Common myeloid progenitor, CD34-positive (primary cell): ENCODE results near the gene CMTM8.

Experiments
- CTCF ChIA-PET: fragments of 350-600 bp; sonication (Branson Sonifier 250); formaldehyde crosslinking; loops from one replicate; lab custom pipeline; 2021; ENCODE audit warnings: antibody characterized with exemption; lab: Charles Lee
- POLR2A ChIA-PET: fragments of 350-600 bp; sonication (Branson Sonifier 250); formaldehyde crosslinking; loops from one replicate; lab custom pipeline; 2021; ENCODE audit warnings: antibody characterized with exemption; lab: Charles Lee
- DNase-seq, 3 donors: peaks; one replicate each; pipeline versions ENCODE4 v3.0.0 to v3.0.0-alpha.2; 2013
- H3K27ac ChIP-seq, 2 experiments: 1 replicate in 1 of 2; 2 replicates in 1 of 2; pipeline ENCODE4 v1.7.0; 2013; ENCODE audit warnings: inconsistent platforms in 2 of 2, low read length in 2 of 2, mild to moderate bottlenecking in 2 of 2, low read depth in 1 of 2, moderate library complexity in 1 of 2; ENCODE audit not compliant: severe bottlenecking in 2 of 2, insufficient read depth in 1 of 2, poor library complexity in 1 of 2
- H3K27me3 ChIP-seq, 5 experiments: replicated peaks in 2 of 5; 1 replicate in 3 of 5; 2 replicates in 2 of 5; pipeline versions ENCODE4 v1.6.1 to v1.7.0; 2013; ENCODE audit warnings: low read length in 4 of 5, mild to moderate bottlenecking in 2 of 5, moderate library complexity in 2 of 5, inconsistent platforms in 1 of 5; ENCODE audit not compliant: insufficient read depth in 5 of 5, control insufficient read depth in 4 of 5
- H3K36me3 ChIP-seq, 4 experiments: 1 replicate in 2 of 4; 2 replicates in 2 of 4; pipeline versions ENCODE4 v1.6.1 to v1.7.0; 2013; ENCODE audit warnings: low read length in 3 of 4, control low read depth in 1 of 4, mild to moderate bottlenecking in 1 of 4; ENCODE audit not compliant: control insufficient read depth in 4 of 4, insufficient read depth in 4 of 4
- H3K4me1 ChIP-seq, 4 experiments: 1 replicate in 3 of 4; 2 replicates in 1 of 4; pipeline versions ENCODE4 v1.6.1 to v1.7.1; 2013; ENCODE audit warnings: low read length in 3 of 4, mild to moderate bottlenecking in 3 of 4, control low read depth in 1 of 4, inconsistent platforms in 1 of 4, moderate library complexity in 1 of 4; ENCODE audit not compliant: control insufficient read depth in 4 of 4, insufficient read depth in 4 of 4; ENCODE audit errors: control extremely low read depth in 1 of 4
- H3K4me3 ChIP-seq, 7 experiments: 1 replicate in 4 of 7; 2 replicates in 3 of 7; pipeline versions ENCODE4 v1.5.1 to v1.7.0; 2013; ENCODE audit warnings: mild to moderate bottlenecking in 7 of 7, low read length in 6 of 7, moderate library complexity in 6 of 7, inconsistent platforms in 2 of 7, low read depth in 2 of 7, control low read depth in 1 of 7; ENCODE audit not compliant: insufficient read depth in 4 of 7, control insufficient read depth in 1 of 7; ENCODE audit errors: extremely low read depth in 1 of 7
- H3K9me3 ChIP-seq, 5 experiments: 1 replicate in 4 of 5; 2 replicates in 1 of 5; pipeline versions ENCODE4 v1.6.1 to v1.7.1; 2013; ENCODE audit warnings: low read length in 4 of 5, mild to moderate bottlenecking in 2 of 5, inconsistent platforms in 1 of 5, low read depth in 1 of 5, moderate library complexity in 1 of 5; ENCODE audit not compliant: control insufficient read depth in 4 of 5, insufficient read depth in 2 of 5; ENCODE audit errors: control extremely low read depth in 1 of 5
- WGBS: methylation state at CpG from one replicate; pipeline ENCODE4 v1.1.5; 2013; ENCODE audit not compliant: insufficient coverage; 5-methylcytosine and 5-hydroxymethylcytosine counted together

Gene CMTM8

DNA sequence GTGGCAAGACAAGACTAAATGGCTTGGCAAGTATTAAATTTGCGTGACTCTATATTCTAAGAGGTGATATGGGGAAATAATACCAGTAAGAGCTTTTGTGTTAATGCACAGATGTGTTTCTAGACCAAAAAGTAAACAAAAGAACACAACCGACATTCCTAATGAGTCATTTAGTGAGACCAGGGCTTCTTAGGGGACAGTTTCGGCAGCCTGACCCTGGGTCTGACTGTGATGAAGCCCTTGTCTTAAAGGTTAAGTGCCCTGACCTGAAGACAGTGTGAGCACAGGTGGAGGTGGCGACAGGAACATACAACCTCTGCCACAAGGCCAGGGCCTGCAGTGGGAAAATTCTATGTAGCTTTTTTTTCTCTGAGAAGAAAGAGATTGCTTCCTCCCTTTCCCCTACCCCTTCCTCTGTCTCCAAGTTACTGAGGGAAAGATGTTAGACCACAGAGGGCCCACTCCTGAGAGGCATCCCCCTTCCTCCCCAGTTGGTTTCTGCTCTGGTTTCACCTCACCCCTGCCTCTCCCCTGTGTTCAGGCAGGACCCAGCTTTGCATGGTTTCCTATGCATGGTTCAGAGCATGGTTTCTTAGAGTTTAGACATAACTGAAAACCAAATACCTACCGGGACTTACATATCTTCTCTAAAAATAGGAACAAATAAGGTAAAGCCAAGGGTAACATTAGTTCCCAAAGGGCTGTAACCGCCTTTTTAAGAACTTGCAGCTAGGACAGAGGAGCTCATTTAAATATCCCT, 128.3 kb downstream of the CMTM8 start:
- no peak overlapping the region for H3K4me3 ChIP-seq
- 61% methylated on average over 3 of the region's 6 CpGs for WGBS
- peaks cover 0 to 4% (median under 1%) of the 10 kb centered on the region in 4 experiments for H3K4me1 ChIP-seq
- peaks cover 0 to 6% (median 2%) of the 10 kb centered on the region in 4 experiments for H3K36me3 ChIP-seq
- H3K9me3 ChIP-seq = no peaks in the 10 kb centered on the region
- POLR2A ChIA-PET = no interaction called here
- DNase-seq = no peak
- CTCF ChIA-PET = interaction anchor here (1.2 to 2.4 kb wide), 3 partner anchors 9 to 101 kb away, joined by 3 to 14 read pairs (median 6); no protein-coding TSS in a partner anchor
- no peaks in the 10 kb centered on the region for H3K27me3 ChIP-seq
- no peak overlapping the region for H3K27ac ChIP-seq

- DNase-seq = no peak
- POLR2A ChIA-PET = no interaction called here
- WGBS = 97% methylated on average over 9 of the region's 10 CpGs
Measured at GRCh38 chr3:32367442-32367841, 129.0 kb downstream of the CMTM8 start.

DNA sequence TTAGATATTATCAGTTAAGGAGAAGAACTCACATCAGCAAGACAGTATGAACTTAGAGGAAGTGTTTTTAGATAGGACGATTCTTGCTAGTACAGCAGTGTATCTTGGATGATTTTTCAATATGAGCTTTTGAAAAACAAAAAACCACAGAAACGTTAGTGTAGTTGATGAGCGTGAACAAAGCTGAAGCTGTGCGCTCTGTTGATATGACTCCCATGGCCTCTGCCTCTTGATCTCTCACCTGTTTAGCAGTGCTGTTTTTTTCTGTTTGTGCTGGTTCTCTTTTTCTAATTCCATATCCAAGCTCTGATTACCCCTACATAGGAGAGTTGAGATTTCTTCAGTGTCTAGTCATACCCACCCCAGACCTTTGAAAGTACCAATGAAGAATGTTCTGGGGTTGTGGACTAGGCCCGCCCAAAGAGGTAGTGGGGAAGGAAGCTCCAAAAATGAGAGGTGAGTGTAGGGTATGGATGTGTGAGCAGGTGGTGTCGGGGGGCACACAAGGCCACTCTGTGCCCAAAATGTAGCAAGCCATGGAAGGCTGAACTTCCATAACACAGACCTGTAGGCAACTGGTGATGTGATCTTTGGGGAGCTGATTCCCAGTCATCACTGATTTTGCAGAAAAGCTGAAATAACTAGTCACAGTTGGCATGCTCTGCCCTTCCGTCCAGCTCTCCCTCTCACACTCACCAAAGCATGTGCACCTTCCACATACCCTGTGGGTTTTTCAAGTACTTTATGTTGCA, 133.2 kb downstream of the CMTM8 start:
- no peak overlapping the region for H3K27ac ChIP-seq
- WGBS = 98% methylated on average over 5 of the region's 7 CpGs

More at GRCh38 chr3:32367442-32367841, 129.0 kb downstream of the CMTM8 start:
- Histone ChIP-seq H3K36me3 (peaks cover 0 to 6% (median 1%) of the 10 kb centered on the region in 4 experiments), H3K4me1 (peaks cover 0 to 7% (median 2%) of the 10 kb centered on the region in 4 experiments), H3K4me3 (peak overlapping the region in 1 of 7 experiments; percentile 15), H3K27me3 (no peaks in the 10 kb centered on the region), H3K27ac (no peak overlapping the region), H3K9me3 (no peaks in the 10 kb centered on the region)
- CTCF ChIA-PET = interaction anchor here (1.2 to 2.4 kb wide), 3 partner anchors 9 to 100 kb away, joined by 3 to 14 read pairs (median 6); no protein-coding TSS in a partner anchor

DNA sequence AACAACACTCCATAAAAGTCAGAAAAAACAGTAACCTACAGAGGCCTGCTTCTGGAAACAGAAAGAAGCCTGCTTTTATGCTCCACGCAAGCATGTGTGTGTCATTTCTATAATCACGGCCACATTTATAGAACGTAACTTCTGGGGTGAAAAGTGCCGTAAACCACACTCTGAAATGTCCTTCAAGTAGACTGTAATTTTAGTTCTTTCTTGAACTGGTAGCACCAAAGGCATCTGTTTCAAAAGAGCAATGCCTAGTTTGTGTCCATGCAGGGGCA, 133.7 kb downstream of the CMTM8 start:
- H3K4me1 ChIP-seq = peaks cover 2 to 7% (median 4%) of the 10 kb centered on the region in 4 experiments
- H3K4me3 ChIP-seq = no peak overlapping the region
- no peak for DNase-seq
- ChIA-PET CTCF (interaction anchor here (0.8 to 8.1 kb wide), 11 partner anchors 9 to 296 kb away, joined by 3 to 132 read pairs (median 4); partner anchors contain the start of gene CMTM7), POLR2A (interaction anchor here (0.9 to 1.2 kb wide), 2 partner anchors 28 to 96 kb away, joined by 3 read pairs; no protein-coding TSS in a partner anchor)
- no peak overlapping the region for H3K27ac ChIP-seq
- 98% methylated on average over 4 of the region's 4 CpGs for WGBS
- no peaks in the 10 kb centered on the region for H3K9me3 ChIP-seq
- peaks cover 0 to 3% (median 0%) of the 10 kb centered on the region in 4 experiments for H3K36me3 ChIP-seq
- H3K27me3 ChIP-seq = no peaks in the 10 kb centered on the region

More for the DNA sequence above, 133.2 kb downstream of the CMTM8 start:
- Histone ChIP-seq H3K9me3 (no peaks in the 10 kb centered on the region), H3K4me1 (peaks cover 2 to 7% (median 4%) of the 10 kb centered on the region in 4 experiments), H3K36me3 (peaks cover 0 to 3% (median 0%) of the 10 kb centered on the region in 4 experiments), H3K27me3 (no peaks in the 10 kb centered on the region), H3K4me3 (no peak overlapping the region)
- DNase-seq = peak in 2 of 3 donors; percentile 45 to 63
- ChIA-PET POLR2A (interaction anchor here (0.9 to 1.2 kb wide), 2 partner anchors 29 to 96 kb away, joined by 3 read pairs; no protein-coding TSS in a partner anchor), CTCF (interaction anchor here (0.7 to 8.1 kb wide), 14 partner anchors 8 to 296 kb away, joined by 3 to 132 read pairs (median 4); partner anchors contain the start of gene CMTM7)

DNA sequence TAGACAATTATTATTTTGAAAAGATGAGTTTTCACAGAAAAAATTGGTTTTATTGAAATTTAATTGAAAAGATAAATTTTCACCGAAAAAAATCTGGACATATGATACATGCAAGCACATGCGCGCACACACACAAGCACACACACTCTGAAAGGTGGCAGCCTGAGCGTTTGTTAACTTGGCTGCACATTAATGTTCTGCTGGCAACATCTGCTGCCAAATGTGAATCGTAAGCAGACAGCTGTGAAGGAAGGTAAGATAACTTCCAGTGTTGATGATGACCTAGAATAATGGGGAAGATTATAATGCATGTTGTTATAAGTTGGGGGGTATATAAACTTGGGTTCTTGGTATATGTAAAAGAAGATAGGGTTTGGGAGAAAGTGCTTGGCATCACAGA, 134.8 kb downstream of the CMTM8 start:
- Histone ChIP-seq H3K27me3 (no peaks in the 10 kb centered on the region), H3K27ac (no peak overlapping the region), H3K36me3 (peaks cover 0 to 3% (median 0%) of the 10 kb centered on the region in 4 experiments), H3K4me1 (peaks cover 2 to 7% (median 4%) of the 10 kb centered on the region in 4 experiments), H3K4me3 (no peak overlapping the region), H3K9me3 (no peaks in the 10 kb centered on the region)
- POLR2A ChIA-PET = no interaction called here
- CTCF ChIA-PET = interaction anchor here (0.8 to 8.1 kb wide), 7 partner anchors 9 to 96 kb away, joined by 3 to 132 read pairs (median 15); partner anchors contain the start of gene CMTM7
- WGBS = 95% methylated on average over 4 of the region's 5 CpGs
- DNase-seq = no peak

DNA sequence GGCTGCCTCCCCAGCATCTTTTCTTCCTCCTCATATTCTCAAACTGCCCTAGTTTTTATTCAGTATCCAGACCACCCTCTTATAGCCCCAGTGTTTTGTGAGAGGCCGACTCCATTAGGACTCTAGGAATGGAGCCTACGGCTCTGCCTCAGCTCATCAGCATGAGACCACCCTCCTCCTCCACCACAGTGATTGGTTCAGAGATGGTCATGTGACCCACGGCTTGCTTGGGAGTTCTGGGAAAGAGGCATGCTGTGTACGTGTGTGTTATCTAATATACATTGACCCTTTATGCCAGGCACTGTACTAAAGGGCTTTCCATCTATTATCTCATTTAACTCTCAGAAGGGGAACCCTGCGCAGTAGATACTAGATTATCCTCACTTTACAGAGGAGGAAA, 135.4 kb downstream of the CMTM8 start:
- H3K4me1 ChIP-seq = peaks cover 2 to 7% (median 4%) of the 10 kb centered on the region in 4 experiments
- POLR2A ChIA-PET = no interaction called here
- H3K9me3 ChIP-seq = no peaks in the 10 kb centered on the region
- no peaks in the 10 kb centered on the region for H3K27me3 ChIP-seq
- no peak overlapping the region for H3K27ac ChIP-seq
- CTCF ChIA-PET = interaction anchor here (0.8 to 8.1 kb wide), 15 partner anchors 8 to 109 kb away, joined by 3 to 132 read pairs (median 7); partner anchors contain the start of gene CMTM7
- H3K4me3 ChIP-seq = no peak overlapping the region
- WGBS = no CpG with 5 or more reads among the region's 5 CpGs
- DNase-seq = no peak
- peaks cover 0 to 3% (median 0%) of the 10 kb centered on the region in 4 experiments for H3K36me3 ChIP-seq
